ENCODE measurements around the gene NPPB.

Gene NPPB

GRCh38 chr1:11836955-11837766 lies 21.6 kb downstream of the NPPB start:
- no peak for DNase-seq (ENCODE audit: insufficient read length, low spot score)
- no peak for FAIRE-seq
- TF ChIP-seq CTCF (IDR thresholded peaks at IDR 0.05; ENCODE audit: insufficient read depth, missing control alignments) = no peak

- no peak for DNase-seq (ENCODE audit: insufficient read length, low spot score)
- no peak for FAIRE-seq
- TF ChIP-seq CTCF (IDR thresholded peaks at IDR 0.05; ENCODE audit: insufficient read depth, missing control alignments) = no peak
Observed at GRCh38 chr1:11835441-11836225, 23.1 kb downstream of the NPPB start.

GRCh38 chr1:11833900-11834299 lies 24.8 kb downstream of the NPPB start:
- DNase-seq (ENCODE audit: insufficient read length, low spot score) = no peak
- TF ChIP-seq CTCF (IDR thresholded peaks at IDR 0.05; ENCODE audit: insufficient read depth, missing control alignments) = no peak
- FAIRE-seq = no peak

GRCh38 chr1:11833497-11833896 lies 25.2 kb downstream of the NPPB start:
- TF ChIP-seq CTCF (IDR thresholded peaks at IDR 0.05; ENCODE audit: insufficient read depth, missing control alignments) = no peak
- no peak for DNase-seq (ENCODE audit: insufficient read length, low spot score)
- FAIRE-seq = no peak

- DNase-seq (ENCODE audit: insufficient read length, low spot score) = no peak
- no peak for FAIRE-seq
- no peak for TF ChIP-seq CTCF (IDR thresholded peaks at IDR 0.05; ENCODE audit: insufficient read depth, missing control alignments)
Observed at GRCh38 chr1:11831945-11832725, 26.6 kb downstream of the NPPB start.

GRCh38 chr1:11828511-11828910 lies 30.2 kb downstream of the NPPB start:
- FAIRE-seq = no peak
- DNase-seq (ENCODE audit: insufficient read length, low spot score) = no peak
- TF ChIP-seq CTCF (IDR thresholded peaks at IDR 0.05; ENCODE audit: insufficient read depth, missing control alignments) = no peak

Data from D721Med (cell line).